Stomach (tissue), 9 donors: Measurements from ENCODE around the gene TRAPPC2L. TPM values are rescaled to one million over a fixed set of nuclear protein-coding genes. Genes with fewer than 3 reads are reported as not detected.
"Not testable (repeated sequence)": the region's sequence is repeated elsewhere in the genome, so short reads cannot be mapped to it uniquely, and the experiment has no call there.

Experiments
- DNase-seq, 2 donors: peaks; one replicate each; pipeline versions ENCODE4 v3.0.0 to v3.0.0-alpha.2; 2013 to 2019
- H3K27ac ChIP-seq, 5 donors: fragments of 200-600 bp in 4 of 5; sonication (generic) in 4 of 5; one replicate each; pipeline ENCODE4 v1.5.1; 2013 to 2019; ENCODE audit warnings: mild to moderate bottlenecking in 1 of 5, moderate library complexity in 1 of 5
- H3K27me3 ChIP-seq, 3 donors: fragments of 200-600 bp; sonication (generic); one replicate each; pipeline ENCODE4 v1.5.1; 2017 to 2019; ENCODE audit warnings: mixed run types in 1 of 3
- H3K36me3 ChIP-seq, 4 donors: fragments of 200-600 bp; sonication (generic); 1 replicate in 3 of 4; 2 replicates in 1 of 4; pipeline ENCODE4 v1.5.1; 2016 to 2019
- H3K4me1 ChIP-seq, 4 donors: fragments of 200-600 bp; sonication (generic); one replicate each; pipeline ENCODE4 v1.5.1; 2016 to 2019
- H3K4me3 ChIP-seq, 4 donors: fragments of 200-600 bp; sonication (generic) in 3 of 4; one replicate each; pipeline ENCODE4 v1.5.1; 2016 to 2019; ENCODE audit warnings: mild to moderate bottlenecking in 1 of 4
- H3K9me3 ChIP-seq, 4 donors: fragments of 200-600 bp; sonication (generic); one replicate each; pipeline ENCODE4 v1.5.1; 2016 to 2019
- EP300 ChIP-seq: sonication (generic); formaldehyde crosslinking; IDR thresholded peaks from one replicate; pipeline ENCODE4 v1.6.1; 2017; ENCODE audit warnings: antibody characterized with exemption
- POLR2A ChIP-seq, 4 donors: fragments of 450-650 bp; IDR thresholded peaks; one replicate each; pipeline ENCODE4 v1.6.1; 2016; ENCODE audit warnings: antibody characterized with exemption in 4 of 4, control low read depth in 2 of 4, mild to moderate bottlenecking in 1 of 4, moderate library complexity in 1 of 4
- POLR2AphosphoS5 ChIP-seq, 3 donors: sonication (generic); formaldehyde crosslinking; IDR thresholded peaks; one replicate each; pipeline ENCODE4 v1.6.1; 2016; ENCODE audit warnings: antibody characterized with exemption in 3 of 3
- WGBS, 5 donors: extraction: QIAGEN DNeasy Blood & Tissue Kit in 3 of 5; methylation state at CpG; one replicate each; pipeline versions ENCODE4 v1.1.5 to v1.1.7; 2013 to 2018; 5-methylcytosine and 5-hydroxymethylcytosine counted together
- intact Hi-C: fragments of 100-400 bp; cut with DNase I; formaldehyde crosslinking; loops from one replicate; pipeline ENCODE4 v1.15.1; 2023; ENCODE audit warnings: low total_unique reads
- polyA plus RNA-seq, 3 donors: library from polyadenylated mRNA; stranded (reverse); fragments of 200-250 nt; gene quantifications; one replicate each; pipeline ENCODE4 v1.2.3, GENCODE V29; 2013
- total RNA-seq, 5 donors: library from RNA; depleted of rRNA; stranded (reverse); fragments of >200 nt; gene quantifications; one replicate each; pipeline versions ENCODE4 v1.1.0 to v1.2.3, GENCODE V29; 2014 to 2016
- TF ChIP-seq, protein P1 (sequence below), 7 experiments: fragments of 450-650 bp in 4 of 7; fragments of 200-600 bp in 3 of 7; sonication (generic) in 3 of 7; IDR thresholded peaks; one replicate each; pipeline ENCODE4 v1.5.1; 2016 to 2019; ENCODE audit warnings: antibody characterized with exemption in 7 of 7, control low read depth in 2 of 7, mild to moderate bottlenecking in 1 of 7
- donor health status: healthy with polysubstance abuse.
- donor health status: Bipolar disorder and iron deficiency.
- donor health status: healthy.

The TRAPPC2L gene
- total and polyA plus RNA-seq, 8 donors: 2.9 to 107 (median 30.4) TPM

- TF ChIP-seq, protein P1, sequence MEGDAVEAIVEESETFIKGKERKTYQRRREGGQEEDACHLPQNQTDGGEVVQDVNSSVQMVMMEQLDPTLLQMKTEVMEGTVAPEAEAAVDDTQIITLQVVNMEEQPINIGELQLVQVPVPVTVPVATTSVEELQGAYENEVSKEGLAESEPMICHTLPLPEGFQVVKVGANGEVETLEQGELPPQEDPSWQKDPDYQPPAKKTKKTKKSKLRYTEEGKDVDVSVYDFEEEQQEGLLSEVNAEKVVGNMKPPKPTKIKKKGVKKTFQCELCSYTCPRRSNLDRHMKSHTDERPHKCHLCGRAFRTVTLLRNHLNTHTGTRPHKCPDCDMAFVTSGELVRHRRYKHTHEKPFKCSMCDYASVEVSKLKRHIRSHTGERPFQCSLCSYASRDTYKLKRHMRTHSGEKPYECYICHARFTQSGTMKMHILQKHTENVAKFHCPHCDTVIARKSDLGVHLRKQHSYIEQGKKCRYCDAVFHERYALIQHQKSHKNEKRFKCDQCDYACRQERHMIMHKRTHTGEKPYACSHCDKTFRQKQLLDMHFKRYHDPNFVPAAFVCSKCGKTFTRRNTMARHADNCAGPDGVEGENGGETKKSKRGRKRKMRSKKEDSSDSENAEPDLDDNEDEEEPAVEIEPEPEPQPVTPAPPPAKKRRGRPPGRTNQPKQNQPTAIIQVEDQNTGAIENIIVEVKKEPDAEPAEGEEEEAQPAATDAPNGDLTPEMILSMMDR (IDR thresholded peaks at IDR 0.05): no peak
- TF ChIP-seq POLR2A (IDR thresholded peaks at IDR 0.05): no peak
- TF ChIP-seq EP300: no peak
- no peak for TF ChIP-seq POLR2AphosphoS5 (IDR thresholded peaks at IDR 0.05)
- intact Hi-C loops: no loop called here
- Histone ChIP-seq H3K4me1 (peaks cover 0 to 15% (median 3%) of the 10 kb centered on the region in 4 donors), H3K27me3 (no peaks in the 10 kb centered on the region), H3K4me3 (no peak overlapping the region), H3K36me3 (peaks cover 0 to 25% (median 10%) of the 10 kb centered on the region in 4 donors), H3K9me3 (no peaks in the 10 kb centered on the region), H3K27ac (no peak overlapping the region)
- 83 to 94% (median 90%) methylated on average over 16 of the region's 16 CpGs for WGBS, 5 donors
- no peak for DNase-seq
These were observed 34.2 kb downstream of the TRAPPC2L start for GRCh38 chr16:88891083-88891482.

DNA sequence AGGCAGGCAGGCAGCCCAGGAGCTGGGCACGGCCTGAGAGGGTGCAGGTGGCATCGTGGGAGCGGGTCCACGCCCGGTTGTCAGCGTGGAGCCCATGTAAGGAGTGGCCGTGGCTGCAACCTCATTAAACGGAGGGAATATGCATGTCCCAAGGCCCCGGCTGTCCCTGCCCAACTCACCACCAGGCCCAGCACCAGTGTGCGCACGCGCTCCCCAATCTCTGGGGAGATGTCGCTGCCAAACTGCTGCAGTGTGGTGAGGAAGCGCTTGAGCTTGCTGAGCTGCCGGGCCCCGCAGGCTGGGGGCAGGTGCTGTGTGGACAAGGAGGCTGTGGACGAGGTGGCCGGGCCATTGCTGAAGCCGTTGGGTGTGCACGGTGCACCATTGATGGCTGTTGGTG, 35.1 kb downstream of the TRAPPC2L start:
- H3K4me1 ChIP-seq: peaks cover 0 to 8% (median 3%) of the 10 kb centered on the region in 4 donors
- peaks cover 0 to 30% (median 15%) of the 10 kb centered on the region in 4 donors for H3K36me3 ChIP-seq
- no peak overlapping the region for H3K4me3 ChIP-seq
- intact Hi-C loops: no loop called here
- H3K27ac ChIP-seq: no peak overlapping the region
- H3K9me3 ChIP-seq: no peaks in the 10 kb centered on the region
- TF ChIP-seq, protein P1 (IDR thresholded peaks at IDR 0.05): no peak
- TF ChIP-seq EP300: no peak
- no peak for TF ChIP-seq POLR2AphosphoS5 (IDR thresholded peaks at IDR 0.05)
- TF ChIP-seq POLR2A (IDR thresholded peaks at IDR 0.05): no peak
- no peaks in the 10 kb centered on the region for H3K27me3 ChIP-seq
- 76 to 96% (median 91%) methylated on average over 4 to 20 of the region's 20 CpGs for whole genome bisulfite sequencing, 5 donors
- DNase-seq: no peak

DNA sequence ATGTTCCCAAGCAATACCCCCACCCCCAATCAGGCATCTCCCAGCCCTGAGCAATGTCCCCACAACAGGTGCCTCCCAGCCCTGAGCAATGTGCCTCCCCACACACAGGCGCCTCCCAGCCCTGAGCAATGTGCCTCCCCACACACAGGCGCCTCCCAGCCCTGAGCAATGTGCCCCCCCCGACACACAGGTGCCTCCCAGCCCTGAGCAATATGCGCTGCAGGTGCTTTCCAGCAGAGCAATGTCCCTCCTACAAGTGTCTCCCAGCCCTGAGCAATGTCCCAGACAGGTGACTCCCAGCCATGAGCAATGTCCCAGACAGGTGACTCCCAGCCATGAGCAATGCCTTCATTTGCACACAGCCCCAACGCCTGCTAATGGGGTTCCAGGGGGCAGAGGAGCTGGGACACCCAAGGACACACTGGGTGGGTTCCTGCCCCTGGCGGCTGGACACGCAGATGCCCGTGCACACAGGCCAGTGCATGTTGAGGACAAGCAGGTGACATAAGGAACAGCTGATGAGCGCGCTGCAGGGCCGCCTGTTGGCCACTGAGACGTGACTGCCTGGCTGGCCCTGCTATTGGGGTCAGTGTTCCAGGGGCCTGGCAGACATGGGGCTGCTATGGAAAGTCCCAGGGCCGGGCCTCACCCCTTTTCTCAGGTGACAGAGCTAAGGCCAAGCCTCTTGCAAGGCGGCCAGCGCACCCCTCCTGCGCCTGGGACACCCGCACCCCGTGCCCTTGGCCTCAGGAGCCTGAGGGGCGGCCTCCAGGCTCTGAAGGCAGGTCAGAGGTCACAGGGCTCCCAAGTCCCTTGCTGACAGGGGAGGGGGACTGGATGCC, 36.4 kb downstream of the TRAPPC2L start:
- intact Hi-C loops: no loop called here
- TF ChIP-seq POLR2A (IDR thresholded peaks at IDR 0.05) (no peak), POLR2AphosphoS5 (IDR thresholded peaks at IDR 0.05) (no peak), EP300 (no peak)
- TF ChIP-seq, protein P1 (IDR thresholded peaks at IDR 0.05): no peak
- Histone ChIP-seq H3K27ac (no peak overlapping the region), H3K36me3 (peaks cover 0 to 39% (median 24%) of the 10 kb centered on the region in 4 donors), H3K9me3 (no peaks in the 10 kb centered on the region), H3K27me3 (no peaks in the 10 kb centered on the region), H3K4me1 (no peaks in the 10 kb centered on the region), H3K4me3 (no peak overlapping the region)
- DNase-seq: no peak
- 85 to 90% (median 86%) methylated on average over 13 to 19 of the region's 19 CpGs for WGBS, 5 donors

GRCh38 chr16:88894266-88894665, 37.3 kb downstream of the TRAPPC2L start:
- H3K4me3 ChIP-seq, intact Hi-C loops: not testable (repeated sequence)
- WGBS, 5 donors: 77 to 97% (median 95%) methylated on average over 4 to 5 of the region's 6 CpGs; no CpG with 5 or more reads in 1 of the 5 donors

More at GRCh38 chr16:88894266-88894665, 37.3 kb downstream of the TRAPPC2L start:
- H3K36me3 ChIP-seq: peaks cover 0 to 39% (median 24%) of the 10 kb centered on the region in 4 donors
- H3K27me3 ChIP-seq, H3K4me1 ChIP-seq, H3K27ac ChIP-seq, DNase-seq, H3K9me3 ChIP-seq: not testable (repeated sequence)
